HG02870 (cell line): Measurements from ENCODE around the gene DGAT2.

Source experiments
- ATAC-seq: cut with Tn5 transposase; IDR thresholded peaks from one replicate; pipeline ENCODE4 v1.9.1; 2021; ENCODE audit warnings: mild to moderate bottlenecking, moderate library complexity; ENCODE audit not compliant: unreplicated experiment

DGAT2 gene

DNA sequence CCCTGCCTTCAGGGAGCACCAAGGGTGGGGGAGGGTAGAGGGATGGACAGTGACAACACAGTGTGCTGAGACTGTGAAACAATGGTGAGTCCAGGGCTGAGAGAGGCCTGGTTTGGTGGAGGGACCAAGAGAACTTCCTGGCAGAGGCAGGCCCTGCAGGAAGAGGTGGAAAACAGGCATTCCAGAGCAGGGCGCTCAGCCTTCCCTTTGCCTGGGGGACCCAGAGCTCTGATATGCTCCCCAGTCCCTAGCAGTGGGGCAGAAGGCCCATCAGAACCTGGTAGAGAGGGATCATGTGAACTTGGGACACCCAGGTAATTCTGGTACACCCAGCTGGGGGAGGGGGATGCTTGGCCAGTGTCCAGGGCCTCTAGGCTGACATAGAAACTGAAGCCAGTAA is 29.2 kb downstream of the DGAT2 start:
- ATAC-seq, result no peak

DNA sequence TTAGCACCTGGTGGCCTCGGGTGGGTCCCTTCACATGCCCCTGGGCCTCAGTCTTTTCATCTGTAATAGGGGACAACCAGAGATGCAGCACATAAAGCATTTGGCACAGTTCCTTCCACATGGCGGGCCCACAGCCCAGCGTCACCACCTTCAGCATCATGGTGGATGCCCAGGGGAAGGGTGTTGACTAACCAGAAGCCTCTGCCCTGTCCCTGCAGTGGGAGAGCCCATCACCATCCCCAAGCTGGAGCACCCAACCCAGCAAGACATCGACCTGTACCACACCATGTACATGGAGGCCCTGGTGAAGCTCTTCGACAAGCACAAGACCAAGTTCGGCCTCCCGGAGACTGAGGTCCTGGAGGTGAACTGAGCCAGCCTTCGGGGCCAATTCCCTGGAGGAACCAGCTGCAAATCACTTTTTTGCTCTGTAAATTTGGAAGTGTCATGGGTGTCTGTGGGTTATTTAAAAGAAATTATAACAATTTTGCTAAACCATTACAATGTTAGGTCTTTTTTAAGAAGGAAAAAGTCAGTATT is 31.6 kb downstream of the DGAT2 start:
- no peak for ATAC-seq

DNA sequence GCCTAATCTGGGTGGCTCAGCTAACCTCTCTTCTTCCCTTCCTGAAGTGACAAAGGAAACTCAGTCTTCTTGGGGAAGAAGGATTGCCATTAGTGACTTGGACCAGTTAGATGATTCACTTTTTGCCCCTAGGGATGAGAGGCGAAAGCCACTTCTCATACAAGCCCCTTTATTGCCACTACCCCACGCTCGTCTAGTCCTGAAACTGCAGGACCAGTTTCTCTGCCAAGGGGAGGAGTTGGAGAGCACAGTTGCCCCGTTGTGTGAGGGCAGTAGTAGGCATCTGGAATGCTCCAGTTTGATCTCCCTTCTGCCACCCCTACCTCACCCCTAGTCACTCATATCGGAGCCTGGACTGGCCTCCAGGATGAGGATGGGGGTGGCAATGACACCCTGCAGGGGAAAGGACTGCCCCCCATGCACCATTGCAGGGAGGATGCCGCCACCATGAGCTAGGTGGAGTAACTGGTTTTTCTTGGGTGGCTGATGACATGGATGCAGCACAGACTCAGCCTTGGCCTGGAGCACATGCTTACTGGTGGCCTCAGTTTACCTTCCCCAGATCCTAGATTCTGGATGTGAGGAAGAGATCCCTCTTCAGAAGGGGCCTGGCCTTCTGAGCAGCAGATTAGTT is 32.3 kb downstream of the DGAT2 start:
- no peak for ATAC-seq

DNA sequence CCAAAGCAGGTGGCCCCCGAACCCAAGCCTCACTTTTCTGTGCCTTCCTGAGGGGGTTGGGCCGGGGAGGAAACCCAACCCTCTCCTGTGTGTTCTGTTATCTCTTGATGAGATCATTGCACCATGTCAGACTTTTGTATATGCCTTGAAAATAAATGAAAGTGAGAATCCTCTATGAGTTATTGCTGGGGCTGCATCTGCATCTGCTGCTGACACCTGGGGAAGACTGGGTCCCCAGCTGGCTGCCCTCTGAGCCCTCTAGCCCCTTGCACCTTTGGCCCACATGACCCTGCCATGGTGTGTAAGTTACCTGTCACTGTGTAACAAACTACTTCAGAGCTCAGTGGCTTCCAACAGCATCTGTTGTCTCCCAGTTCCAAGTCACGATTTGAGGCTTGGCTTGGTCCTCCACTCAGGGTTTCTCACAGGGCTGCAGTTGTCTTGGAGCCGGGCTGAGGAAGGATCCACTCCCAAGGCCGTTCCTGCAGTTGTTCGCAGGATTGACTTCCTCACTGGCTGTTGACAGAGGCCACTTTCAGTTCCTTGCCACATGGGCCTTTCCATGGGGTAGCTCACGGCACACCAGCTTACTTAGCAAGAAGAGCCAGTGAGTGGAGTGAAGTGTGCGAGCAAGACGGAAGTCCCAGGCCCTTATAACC is 32.9 kb downstream of the DGAT2 start:
- no peak for ATAC-seq

DNA sequence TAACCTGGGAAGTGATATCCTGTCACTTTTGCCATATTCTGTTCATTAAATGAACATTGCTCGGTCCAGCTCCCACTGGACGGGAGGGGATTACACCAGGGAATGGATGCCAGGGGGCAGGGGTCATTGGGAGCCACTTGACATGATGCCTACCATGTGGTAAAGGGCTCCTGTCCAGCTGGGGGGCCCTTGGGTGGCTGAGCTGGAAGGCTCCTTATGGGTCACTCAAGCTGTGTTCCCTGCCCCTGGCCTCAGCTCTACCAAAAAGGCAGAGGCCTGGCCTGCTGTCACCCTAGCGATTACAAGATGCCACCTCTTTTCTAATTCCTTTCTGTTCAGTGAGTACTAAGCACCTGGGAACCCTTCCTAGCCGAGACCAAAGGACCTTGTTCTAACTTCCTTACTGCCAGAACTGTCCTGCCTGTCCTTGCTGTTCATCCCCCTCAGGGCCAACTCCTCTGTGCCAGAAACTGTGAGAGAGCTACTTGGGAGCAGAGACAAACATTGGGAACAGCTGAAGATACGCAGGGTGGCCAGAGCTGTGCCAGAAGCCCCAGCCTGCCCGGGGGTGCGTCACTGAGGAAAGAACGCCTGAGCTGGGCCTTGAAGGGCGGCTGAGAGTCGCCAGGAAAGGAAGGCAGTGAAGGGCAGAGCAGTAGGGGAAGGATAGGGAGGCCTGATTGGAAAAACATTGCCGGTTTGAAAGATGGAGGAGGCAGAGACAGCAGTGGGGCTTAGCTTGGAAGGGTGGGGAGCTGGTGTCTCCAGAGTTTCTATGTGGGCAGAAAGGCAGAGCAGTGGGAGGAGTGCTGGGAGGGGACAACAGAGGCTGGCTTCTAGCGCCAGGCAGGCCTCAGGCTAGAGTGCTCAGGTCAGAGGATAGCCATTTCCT is 33.7 kb downstream of the DGAT2 start:
- no peak for ATAC-seq

DNA sequence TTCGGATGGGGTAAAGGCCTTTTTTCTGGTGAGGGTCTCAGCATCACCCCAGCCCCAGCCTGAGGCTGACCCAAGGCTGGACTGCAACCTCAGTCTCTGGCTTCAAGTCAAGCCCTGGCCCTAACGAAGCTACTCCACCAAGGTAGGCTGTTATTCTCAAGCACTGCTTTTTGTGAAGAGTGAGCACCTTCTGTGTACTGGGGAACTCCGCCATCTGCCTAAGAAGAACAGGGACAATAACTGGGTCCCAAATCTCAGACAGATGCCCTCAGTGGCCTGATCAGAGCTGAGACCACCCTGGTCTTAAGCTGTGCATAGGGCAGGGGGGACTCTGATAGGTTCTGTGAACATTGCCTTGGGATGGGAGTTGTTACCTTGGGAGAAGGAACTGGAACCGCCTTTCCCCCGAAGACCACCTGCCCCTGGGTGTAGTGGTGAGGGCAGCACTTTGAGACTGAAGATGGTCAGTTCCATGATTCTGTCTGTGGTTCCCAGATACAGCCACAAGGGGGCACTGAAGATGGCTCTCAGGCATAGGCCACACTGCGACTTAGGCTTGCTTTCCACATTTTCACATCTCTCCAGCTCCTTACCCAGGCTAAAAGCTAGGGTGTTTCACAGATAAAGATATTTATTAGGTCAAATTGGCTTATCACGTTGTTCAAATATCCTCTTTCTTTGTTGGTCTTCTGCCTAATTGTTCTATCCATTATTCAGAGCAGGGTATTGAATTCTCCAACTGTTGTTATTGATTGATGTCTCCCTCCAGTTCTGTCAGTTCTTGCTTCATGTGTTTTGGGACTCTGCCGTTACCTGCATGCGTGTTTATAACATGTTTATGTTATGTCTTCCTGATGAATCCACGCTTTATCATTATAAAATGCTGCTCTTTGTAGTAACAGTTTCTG is 34.6 kb downstream of the DGAT2 start:
- peak; percentile 67 for ATAC-seq

DNA sequence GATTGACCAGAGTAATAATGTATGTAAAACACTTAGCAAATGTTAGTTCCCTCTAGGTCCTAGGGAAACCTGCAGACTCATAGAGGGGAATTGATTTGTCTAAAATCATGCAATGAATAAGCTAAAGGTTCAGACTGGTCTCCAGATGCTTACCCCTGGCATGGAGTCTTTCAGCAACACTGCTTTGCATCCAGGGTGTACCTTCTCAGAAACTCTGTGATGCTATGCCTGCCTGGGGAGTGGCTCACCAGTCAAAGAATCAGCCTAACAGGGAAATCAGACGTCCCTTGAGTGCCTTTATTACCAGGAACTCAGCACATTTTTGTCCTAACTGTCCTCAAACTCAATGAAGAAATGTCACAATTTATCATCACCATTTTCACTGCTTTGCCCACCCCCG is 40.5 kb downstream of the DGAT2 start:
- no peak for ATAC-seq

DNA sequence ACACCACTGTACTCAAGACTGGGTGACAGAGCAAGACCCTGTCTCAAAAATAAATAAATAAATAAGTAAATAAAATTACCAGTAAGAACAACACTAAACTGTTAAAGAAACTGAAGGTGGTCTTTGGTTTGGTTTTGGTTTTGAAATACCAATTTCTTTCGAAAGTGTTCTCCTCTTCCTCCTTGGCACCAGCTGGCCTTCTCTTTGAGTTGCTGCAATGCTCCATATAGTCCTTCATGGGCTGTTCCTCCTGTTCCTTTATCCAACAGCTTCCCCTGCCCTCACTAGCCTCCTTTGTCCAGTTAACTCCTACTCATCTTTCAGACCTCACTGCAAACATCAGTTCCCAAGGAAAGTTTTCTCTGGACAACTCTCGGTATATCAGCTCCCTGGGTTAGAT is 41.4 kb downstream of the DGAT2 start:
- ATAC-seq, result no peak

DNA sequence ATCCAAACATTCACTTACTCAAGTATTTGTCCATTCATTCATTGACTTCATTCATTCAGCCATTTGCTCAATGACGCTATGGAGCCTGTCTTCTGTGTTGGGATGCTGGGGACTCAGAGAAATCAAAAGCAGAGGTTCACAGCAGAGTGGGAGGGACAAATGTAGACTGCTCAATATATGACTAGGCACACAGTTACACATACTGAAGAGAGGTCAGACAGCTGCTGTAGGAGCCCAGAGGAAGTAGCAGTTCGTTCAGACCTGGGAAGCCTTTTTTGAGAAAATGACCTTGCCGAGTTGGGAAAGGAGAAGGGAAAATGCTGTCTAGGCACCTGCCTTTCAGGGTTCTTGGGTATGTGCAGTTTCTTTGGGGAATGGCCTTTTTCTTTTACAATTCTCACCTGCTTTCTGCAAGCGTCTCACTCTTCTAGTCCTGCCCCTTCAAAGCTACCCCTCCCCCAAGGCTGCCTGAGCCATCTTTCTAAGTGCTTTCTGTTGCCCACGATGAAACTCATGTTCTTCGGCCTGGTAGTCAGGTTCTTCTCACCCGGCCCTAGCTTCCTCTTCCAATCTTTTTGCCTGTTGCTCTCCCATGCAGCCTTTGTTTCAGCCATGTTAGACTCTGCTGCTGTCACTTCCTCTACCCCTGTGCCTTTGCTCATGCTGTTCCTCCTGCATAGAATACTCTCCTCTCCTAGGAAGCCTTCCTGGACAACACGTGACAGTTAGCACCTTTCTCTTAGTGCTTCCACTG is 42.2 kb downstream of the DGAT2 start:
- peak; percentile 30 for ATAC-seq

DNA sequence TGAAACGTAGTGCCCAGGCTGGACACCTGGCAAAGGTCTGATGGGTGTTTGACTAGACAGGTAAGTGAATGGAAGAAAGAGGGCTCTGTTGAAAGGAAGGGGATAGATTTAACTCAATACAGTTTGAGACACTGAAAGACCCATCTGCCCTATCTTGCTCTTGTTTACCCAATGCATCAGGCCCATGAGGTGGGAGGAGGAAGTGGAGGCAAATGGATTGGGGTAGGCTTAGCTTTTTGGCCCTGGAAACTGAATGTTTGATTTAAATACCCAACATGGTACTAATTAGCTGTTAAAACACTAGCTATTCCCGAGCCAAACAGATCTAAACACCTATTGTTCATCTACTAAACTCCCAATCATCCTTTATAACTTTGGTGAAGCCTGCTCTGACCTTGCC is 42.9 kb downstream of the DGAT2 start:
- no peak for ATAC-seq

DNA sequence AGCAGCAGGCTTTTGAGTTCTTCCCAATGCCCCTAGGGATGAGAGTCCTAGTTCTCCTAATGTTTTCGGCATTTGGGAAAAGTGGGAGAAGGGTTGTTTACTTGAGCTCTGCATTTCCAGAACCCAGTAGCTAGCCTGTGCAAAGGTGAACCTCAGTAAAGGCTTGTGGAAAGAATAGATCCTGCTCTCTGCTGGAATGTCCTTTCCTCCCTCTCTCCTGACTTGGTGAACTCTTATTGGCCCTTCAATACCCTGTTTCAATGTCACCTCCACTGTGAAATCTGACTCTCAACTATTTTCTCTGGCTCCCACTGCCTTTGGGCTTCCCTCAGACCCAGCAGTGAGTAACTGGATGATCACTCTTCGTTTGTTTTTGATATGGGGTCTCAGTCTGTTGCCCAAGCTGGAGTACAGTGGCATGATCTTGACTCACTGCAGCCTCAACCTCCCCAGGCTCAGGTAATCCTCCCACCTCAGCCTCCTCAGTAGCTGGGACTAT is 44.0 kb downstream of the DGAT2 start:
- no peak for ATAC-seq

DNA sequence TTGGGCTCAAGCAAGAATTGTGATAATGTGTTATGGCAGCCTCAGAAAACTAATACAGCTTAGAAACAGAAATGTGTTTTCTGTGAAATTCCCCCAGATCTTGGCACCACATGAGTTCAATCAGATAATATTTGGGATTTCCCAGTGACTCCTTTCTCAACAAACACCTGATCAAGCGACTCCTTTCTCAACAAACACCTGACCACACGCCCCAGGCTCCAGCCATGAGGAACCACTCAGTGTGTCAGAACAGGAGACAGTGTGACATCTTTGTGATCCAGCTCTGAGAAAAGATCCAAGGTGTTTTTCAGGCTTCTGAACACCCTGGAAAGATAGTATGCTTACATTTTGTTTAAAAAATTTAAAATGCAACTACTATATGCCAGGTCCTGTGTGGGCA is 44.5 kb downstream of the DGAT2 start:
- ATAC-seq, result no peak

DNA sequence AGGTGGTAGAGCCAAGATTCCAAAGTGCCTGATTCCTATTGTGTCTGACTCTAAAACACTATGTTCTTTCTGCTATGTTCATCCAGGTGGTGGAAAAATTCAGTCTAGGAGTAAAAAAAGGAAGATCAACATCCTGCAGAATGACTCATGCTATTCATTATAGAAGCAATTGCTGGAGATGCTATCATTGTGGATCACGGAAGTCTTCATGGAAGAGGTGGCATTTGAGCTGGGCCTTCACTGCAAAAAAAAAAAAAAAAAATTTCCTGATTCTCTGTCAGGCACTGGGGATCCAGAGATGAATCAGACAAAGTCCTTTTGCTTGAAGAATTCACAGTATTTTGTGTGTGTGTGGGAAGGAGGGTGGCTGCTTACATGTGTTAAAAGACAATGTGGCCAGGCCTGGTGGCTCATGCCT is 45.1 kb downstream of the DGAT2 start:
- ATAC-seq, result no peak

DNA sequence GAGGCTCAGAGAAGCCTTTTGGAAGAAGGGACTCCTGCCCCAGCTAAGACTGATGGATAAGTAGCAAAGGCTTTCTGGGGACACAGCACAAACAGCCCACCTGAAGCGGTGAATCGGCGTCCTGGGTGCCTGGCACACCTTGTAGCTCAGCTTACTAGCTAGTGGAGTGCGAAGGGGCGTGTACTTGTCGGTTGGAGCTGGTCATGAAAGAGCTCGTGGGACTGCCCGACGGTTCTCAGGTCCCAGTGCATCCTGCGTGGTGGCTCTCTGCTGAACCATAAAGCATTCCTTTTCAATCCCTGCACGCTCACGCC is 45.7 kb downstream of the DGAT2 start:
- peak; percentile 19 for ATAC-seq

DNA sequence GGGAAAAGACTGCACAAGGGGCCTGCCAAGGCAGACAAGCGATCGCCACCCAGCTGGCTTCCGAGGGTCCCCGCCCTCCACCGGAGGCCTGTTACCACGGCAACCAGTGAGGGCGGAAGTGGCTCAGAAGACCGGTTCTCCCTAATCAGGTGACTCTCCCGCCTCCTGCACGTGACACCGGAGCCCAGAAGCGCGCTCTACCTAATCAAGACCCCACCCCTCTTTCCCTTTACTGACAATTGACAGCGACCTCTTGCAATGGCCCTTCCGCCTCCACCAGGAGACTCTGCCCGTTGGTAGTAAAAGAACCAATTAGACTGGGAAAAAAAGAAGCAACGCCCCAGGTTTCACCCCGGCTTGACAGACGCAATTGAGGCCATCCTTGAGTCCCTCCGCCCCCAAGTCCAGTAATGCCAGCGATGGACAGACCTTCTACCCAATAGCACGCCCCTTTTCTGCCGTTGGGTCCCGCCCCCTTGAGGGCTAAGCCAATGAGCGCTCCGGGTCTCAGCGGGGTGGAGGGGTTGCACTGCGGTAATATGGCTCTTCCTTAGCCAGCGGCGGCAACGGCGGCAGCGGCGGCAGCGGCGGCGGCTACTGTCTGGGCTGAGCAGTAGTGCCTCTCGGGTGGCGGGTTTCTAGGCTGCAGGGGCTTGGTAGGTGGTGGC is 46.2 kb downstream of the DGAT2 start, which contains the start of gene UVRAG:
Gene UVRAG (plus strand): TSS at position 534 of the 668 bp plus-strand sequence. CDS start 198 bp downstream, outside the sequence.
- peak; percentile 68 for ATAC-seq

DNA sequence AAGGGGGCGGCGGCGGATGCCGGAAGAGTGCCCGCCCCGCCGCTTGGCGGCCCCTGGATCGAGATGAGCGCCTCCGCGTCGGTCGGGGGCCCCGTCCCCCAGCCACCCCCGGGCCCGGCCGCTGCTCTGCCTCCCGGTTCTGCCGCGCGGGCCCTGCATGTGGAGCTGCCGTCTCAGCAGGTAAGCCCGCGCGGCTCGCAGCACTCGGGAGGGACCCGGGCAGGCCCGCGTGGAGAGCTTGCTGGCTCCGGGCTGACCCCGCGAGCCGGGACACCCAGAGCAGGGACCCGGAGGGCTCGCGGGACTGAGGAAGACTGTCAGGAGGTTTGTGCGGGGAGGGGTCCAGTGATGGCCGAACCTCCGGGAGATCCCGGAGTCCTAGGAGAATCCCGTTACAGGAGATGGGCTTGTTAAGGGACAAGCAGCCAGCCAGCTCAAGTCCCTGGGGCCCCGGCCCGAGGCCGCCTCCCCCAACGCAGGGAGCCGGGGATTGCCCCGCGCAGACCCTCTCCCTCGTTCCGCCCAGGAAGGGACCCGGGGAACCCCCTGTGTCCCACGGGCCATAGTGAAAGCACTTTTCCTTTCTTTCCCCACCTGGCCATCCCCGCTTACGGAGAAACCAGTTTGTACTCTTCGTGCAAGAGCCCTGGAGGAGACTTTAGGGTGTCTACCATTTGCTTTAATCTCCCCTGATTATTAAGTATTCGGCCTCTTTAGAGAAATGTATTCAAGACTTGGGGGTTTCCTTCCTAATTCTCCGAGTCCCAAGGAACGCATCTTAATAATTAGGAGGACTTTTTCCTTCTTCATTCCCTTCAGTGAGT is 47.0 kb downstream of the DGAT2 start:
- ATAC-seq, result no peak

DNA sequence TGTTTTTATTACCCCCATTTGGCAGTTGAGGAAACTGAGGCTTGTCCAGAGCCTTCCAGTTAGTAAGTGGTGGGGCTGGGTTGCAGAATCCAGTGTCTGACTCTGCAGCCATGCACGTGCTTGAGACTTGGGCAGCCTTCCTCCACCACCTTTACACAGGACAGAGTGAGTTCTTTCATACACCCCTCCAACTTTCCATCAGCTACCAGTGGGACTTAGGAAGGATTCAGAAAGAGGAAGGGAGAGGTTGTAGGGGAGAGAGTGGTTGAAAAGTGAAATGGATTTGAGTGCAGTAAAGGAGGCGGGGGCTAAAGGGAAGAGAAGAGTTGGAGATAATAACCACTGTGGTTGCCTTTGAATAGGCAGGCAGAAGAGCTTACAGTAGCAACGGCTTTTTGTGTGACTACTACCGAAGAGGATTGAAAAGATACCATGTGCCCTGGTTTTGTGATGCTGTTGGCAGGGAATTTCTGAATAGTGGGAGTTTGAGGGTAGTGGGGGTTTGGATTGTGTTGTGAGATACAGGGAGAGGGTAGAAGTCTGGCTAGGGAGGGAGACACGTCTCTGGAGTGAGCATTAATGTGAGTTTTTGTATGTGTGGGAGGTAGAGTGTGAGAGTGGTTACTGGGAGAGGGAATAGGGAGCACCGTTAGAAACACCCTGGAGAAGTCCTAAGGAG is 48.1 kb downstream of the DGAT2 start:
- ATAC-seq, result no peak

DNA sequence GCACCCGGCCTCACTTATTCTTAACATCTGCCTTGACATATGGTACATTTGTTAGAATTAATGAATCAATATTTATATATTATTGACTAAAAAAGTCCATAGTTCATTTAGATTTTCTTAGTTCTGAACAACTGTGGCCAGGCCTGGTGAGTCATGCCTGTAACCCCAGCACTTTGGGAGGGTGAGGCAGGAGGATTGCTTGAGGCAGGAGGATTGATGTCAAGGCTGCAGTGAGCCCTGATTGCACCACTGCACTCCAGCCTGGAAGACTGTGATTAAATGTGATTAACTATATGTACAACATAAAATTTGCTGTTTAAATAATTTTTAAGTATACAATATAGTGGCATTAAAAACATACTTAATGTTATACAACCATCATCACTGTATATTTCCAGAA is 52.1 kb downstream of the DGAT2 start:
- no peak for ATAC-seq
